Lung (tissue), 12 donors: ENCODE data around the gene PC. TPM values are rescaled to one million over a fixed set of nuclear protein-coding genes. Genes with fewer than 3 reads are reported as not detected.

Experiments used
- ATAC-seq: fragments of 200-7000 bp; cut with Tn5 transposase; one replicate; pipeline ENCODE4 v1.9.1; 2020; ENCODE audit warnings: moderate number of reproducible peaks; ENCODE audit not compliant: insufficient read depth, low FRiP score
- DNase-seq, 3 donors: peaks; one replicate each; pipeline ENCODE4 v3.0.0-alpha.2; 2013 to 2017
- H3K27ac ChIP-seq, 2 donors: one replicate each; pipeline ENCODE4 v1.5.1; 2013; ENCODE audit warnings: mild to moderate bottlenecking in 2 of 2, moderate library complexity in 2 of 2, control low read depth in 1 of 2, inconsistent platforms in 1 of 2, low read depth in 1 of 2, low read length in 1 of 2
- H3K27me3 ChIP-seq, 3 donors: one replicate each; pipeline ENCODE4 v1.5.1; 2013; ENCODE audit warnings: low read length in 2 of 3; ENCODE audit not compliant: control insufficient read depth in 3 of 3, insufficient read depth in 3 of 3
- H3K36me3 ChIP-seq, 4 donors: one replicate each; pipeline ENCODE4 v1.5.1; 2013; ENCODE audit warnings: low read length in 4 of 4, mild to moderate bottlenecking in 1 of 4, moderate library complexity in 1 of 4; ENCODE audit not compliant: control insufficient read depth in 4 of 4, insufficient read depth in 4 of 4
- H3K4me1 ChIP-seq, 5 donors: one replicate each; pipeline ENCODE4 v1.5.1; 2013; ENCODE audit warnings: low read length in 5 of 5, mild to moderate bottlenecking in 2 of 5, moderate library complexity in 1 of 5; ENCODE audit not compliant: control insufficient read depth in 5 of 5, insufficient read depth in 5 of 5
- H3K4me3 ChIP-seq: one replicate; pipeline ENCODE4 v1.5.1; 2013; ENCODE audit warnings: mild to moderate bottlenecking, control low read depth, moderate library complexity
- H3K9ac ChIP-seq, 2 donors: one replicate each; pipeline ENCODE4 v1.5.1; 2013; ENCODE audit warnings: low read length in 2 of 2, control low read depth in 1 of 2; ENCODE audit not compliant: insufficient read depth in 1 of 2
- H3K9me3 ChIP-seq, 4 donors: one replicate each; pipeline ENCODE4 v1.5.1; 2013; ENCODE audit warnings: low read length in 3 of 4, mild to moderate bottlenecking in 1 of 4, moderate library complexity in 1 of 4; ENCODE audit not compliant: control insufficient read depth in 4 of 4, insufficient read depth in 3 of 4
- CTCF ChIP-seq: IDR thresholded peaks from 2 replicates; pipeline ENCODE4 v1.5.1; 2012; ENCODE audit warnings: mild to moderate bottlenecking; ENCODE audit errors: control extremely low read depth, extremely low read depth
- WGBS, 2 donors: extraction: QIAGEN DNeasy Blood & Tissue Kit; methylation state at CpG; one replicate each; pipeline ENCODE4 v1.1.7; 2013; 5-methylcytosine and 5-hydroxymethylcytosine counted together
- polyA plus RNA-seq, 2 donors: library from polyadenylated mRNA; stranded (reverse); fragments of 200-250 nt; gene quantifications; one replicate each; pipeline ENCODE4 v1.2.1, GENCODE V29; 2013
- total RNA-seq, 2 donors: library from RNA; depleted of rRNA in 1 of 2; stranded (reverse); fragments of >200 nt in 1 of 2; gene quantifications; one replicate each; pipeline ENCODE4 v1.2.1, GENCODE V29; 2014 to 2021
- donor health status: control.
- donor health status: control.
- donor health status: Bipolar disorder and iron deficiency.
- donor health status: healthy.
- donor health status: DM: yes; HTN: yes; CAD: no.

Gene PC
- total and polyA plus RNA-seq, 4 donors: 5.5 to 32.5 (median 12.0) TPM

- Histone ChIP-seq H3K4me1 (peaks cover 0 to 27% (median 7%) of the 10 kb centered on the region in 5 donors), H3K4me3 (no peak overlapping the region), H3K9me3 (no peaks in the 10 kb centered on the region), H3K27ac (no peak overlapping the region), H3K27me3 (no peaks in the 10 kb centered on the region), H3K36me3 (no peaks in the 10 kb centered on the region), H3K9ac (no peak overlapping the region)
- ATAC-seq (no peak), DNase-seq (peak in 1 of 3 donors; percentile 33)
- TF ChIP-seq CTCF: no peak
- WGBS, 2 donors: 79 to 82% methylated on average over 9 of the region's 9 CpGs
These were observed 80.4 kb downstream of the PC start for GRCh38 chr11:66877588-66878385.

GRCh38 chr11:66875378-66875777 lies 82.8 kb downstream of the PC start:
- no peaks in the 10 kb centered on the region for H3K9me3 ChIP-seq
- ATAC-seq (no peak), DNase-seq (no peak)
- H3K4me1 ChIP-seq: peaks cover 0 to 16% (median 2%) of the 10 kb centered on the region in 5 donors
- H3K36me3 ChIP-seq: no peaks in the 10 kb centered on the region
- H3K4me3 ChIP-seq: no peak overlapping the region
- TF ChIP-seq CTCF: no peak
- no peak overlapping the region for H3K27ac ChIP-seq
- no peak overlapping the region for H3K9ac ChIP-seq
- H3K27me3 ChIP-seq: no peaks in the 10 kb centered on the region
- WGBS, 2 donors: 90 to 95% methylated on average over 13 of the region's 13 CpGs

- peaks cover 0 to 16% (median 0%) of the 10 kb centered on the region in 5 donors for H3K4me1 ChIP-seq
- 82 to 86% methylated on average over 6 of the region's 6 CpGs for whole genome bisulfite sequencing, 2 donors
- ATAC-seq: no peak
These were observed 84.0 kb downstream of the PC start for GRCh38 chr11:66874232-66874631.

More at GRCh38 chr11:66874232-66874631, 84.0 kb downstream of the PC start:
- Histone ChIP-seq H3K4me3 (no peak overlapping the region), H3K9ac (no peak overlapping the region), H3K27me3 (no peaks in the 10 kb centered on the region), H3K27ac (no peak overlapping the region), H3K9me3 (no peaks in the 10 kb centered on the region), H3K36me3 (peaks cover 0 to 3% (median 0%) of the 10 kb centered on the region in 4 donors)
- no peak for DNase-seq
- no peak for TF ChIP-seq CTCF
